ENCODE results near the gene LRRK1. TPM values are rescaled to one million over a fixed set of nuclear protein-coding genes. Genes with fewer than 3 reads are reported as not detected.

The LRRK1 gene
- total and polyA plus RNA-seq, 2 of the 4 experiments (the other 2 are of a cell fraction) = 3.0 to 5.8 TPM

DNA sequence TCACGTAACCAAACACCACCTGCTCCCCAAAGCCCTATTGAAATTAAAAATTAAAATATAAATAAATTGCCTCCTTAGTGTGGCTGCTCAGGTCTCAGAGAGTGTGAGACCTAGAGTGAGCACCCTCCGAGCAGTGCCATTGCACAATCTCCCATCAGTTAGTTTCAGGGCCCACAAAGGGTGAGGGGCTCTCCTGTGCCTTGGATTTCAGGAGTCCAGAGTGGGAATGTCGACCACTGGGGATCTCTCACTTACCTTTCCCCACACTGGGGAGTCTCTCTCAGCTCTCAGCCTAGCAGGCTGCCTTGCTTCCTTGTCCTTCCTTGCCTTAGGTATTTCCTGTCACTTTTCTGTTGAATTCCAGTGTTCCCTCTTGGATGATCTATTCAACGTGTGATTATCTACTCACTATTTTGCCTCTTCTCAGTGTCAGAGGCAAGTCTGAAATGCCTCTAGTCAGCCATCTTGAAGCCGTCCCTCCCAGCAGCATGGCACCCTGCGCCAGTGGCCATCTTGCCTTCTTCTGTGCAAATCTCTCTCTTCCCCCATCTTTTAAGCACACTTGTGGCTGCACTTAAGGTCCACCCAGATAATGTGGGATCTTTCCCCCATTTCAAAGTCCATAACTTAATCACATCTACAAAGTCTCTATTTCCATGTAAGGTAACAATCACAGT, 119.3 kb downstream of the LRRK1 start:
- intact Hi-C loops (cut with micrococcal nuclease) (no loop called here), dilution Hi-C loops (cut with HindIII; ENCODE audit: low sequenced_read_pairs, unreplicated experiment) (no loop called here), in situ Hi-C loops (cut with MboI; ENCODE audit: low sequenced_read_pairs) (no loop called here)
- Histone ChIP-seq H3K9me1 (ENCODE audit: insufficient read depth, low read length) (no peaks in the 10 kb centered on the region), H4K20me1 (ENCODE audit: insufficient read depth, low read length) (no peaks in the 10 kb centered on the region), H4K91ac (ENCODE audit: insufficient read depth, low read depth, low read length) (no peak overlapping the region), H3K56ac (ENCODE audit: extremely low read depth, insufficient read depth, low read length) (no peak overlapping the region), H3K36me3 (ENCODE audit: control insufficient read depth, insufficient read depth, low read length) (peaks cover 9% of the 10 kb centered on the region; the same call in 1 of the 2 replicates), H3K4me2 (ENCODE audit: low read depth, low read length) (no peak overlapping the region), H2BK15ac (ENCODE audit: low read depth, low read length) (no peak overlapping the region), H3K23ac (ENCODE audit: low read depth, low read length) (no peak overlapping the region), H4K8ac (ENCODE audit: low read depth in 2 of 2, low read length in 2 of 2) (no peak overlapping the region), H3K79me1 (ENCODE audit: low read depth in 1 of 2, low read length in 2 of 2) (no peaks in the 10 kb centered on the region; a peak in 1 of 4 replicates), H3K18ac (ENCODE audit: low read depth, low read length) (no peak overlapping the region), H3K9ac (ENCODE audit: low read depth, low read length) (no peak overlapping the region), H3K9me3 (ENCODE audit: control insufficient read depth, insufficient read depth, low read length) (peaks cover 2% of the 10 kb centered on the region; the same call in 1 of the 2 replicates), H2AK9ac (replicated peaks; ENCODE audit: low read depth, low read length, poor library complexity) (no peak overlapping the region), H2BK120ac (ENCODE audit: low read depth, low read length) (no peak overlapping the region), H3K4me3 (ENCODE audit: insufficient read depth, low read depth, low read length) (no peak overlapping the region), H2BK20ac (ENCODE audit: low read depth, low read length) (no peak overlapping the region), H3K14ac (replicated peaks; ENCODE audit: low read depth, low read length) (no peak overlapping the region), H2BK5ac (ENCODE audit: low read depth, low read length, poor library complexity, severe bottlenecking) (no peak overlapping the region), H4K5ac (ENCODE audit: low read depth, low read length) (no peak overlapping the region), H3K4ac (ENCODE audit: low read depth, low read length) (no peak overlapping the region), H3K27me3 (ENCODE audit: control insufficient read depth, insufficient read depth, low read length) (no peaks in the 10 kb centered on the region), H2AFZ (replicated peaks; ENCODE audit: low read length, poor library complexity) (no peak overlapping the region), H3K4me1 (ENCODE audit: control insufficient read depth, insufficient read depth, low read length) (no peaks in the 10 kb centered on the region), H3K27ac (ENCODE audit: insufficient read depth, low read length) (no peak overlapping the region), H2AK5ac (ENCODE audit: low read depth, low read length) (no peak overlapping the region)
- no peak for DNase-seq
- no CpG with 5 or more reads among the region's 6 CpGs for WGBS, 2 experiments (ENCODE audit: extremely low coverage in 2 of 2, insufficient read length in 1 of 2)
- ChIA-PET POLR2A (ENCODE audit: unreplicated experiment) (no interaction called here), CTCF (no interaction called here)
- BruUV-seq (replicated peaks) = no TSS peak
- peak; percentile 46 for TF ChIP-seq CEBPB (IDR thresholded peaks at IDR 0.05; ENCODE audit: low read depth, low read length)
- no peak for TF ChIP-seq CTCF (conservative IDR thresholded peaks at IDR 0.05; ENCODE audit: low read depth, low read length)
- ATAC-seq (ENCODE audit: low read depth) = no peak
